ENCODE measurements around the gene CHCHD3. TPM values are rescaled to one million over a fixed set of nuclear protein-coding genes. Genes with fewer than 3 reads are reported as not detected.

CHCHD3 gene
- total RNA-seq, 1 experiment from 2014 or later = 102 TPM

- intact Hi-C loops (cut with micrococcal nuclease; ENCODE audit: unreplicated experiment) = no loop called here
- ChIA-PET POLR2A (no interaction called here), CTCF (no interaction called here)
- Histone ChIP-seq H3K4me3 (ENCODE audit: low read depth, low read length) (no peak overlapping the region), H3K4me1 (no peaks in the 10 kb centered on the region), H3K27me3 (replicated peaks; ENCODE audit: control insufficient read depth, insufficient read depth, low read length) (no peaks in the 10 kb centered on the region), H3K9me3 (no peaks in the 10 kb centered on the region), H3K36me3 (ENCODE audit: control insufficient read depth, insufficient read depth, low read length) (no peaks in the 10 kb centered on the region)
- Mint-ChIP-seq H3K27me3 (ENCODE audit: insufficient read depth, unreplicated experiment) (peaks cover 4% of the 10 kb centered on the region), H3K27ac (ENCODE audit: unreplicated experiment) (no peak overlapping the region), H3K4me3 (ENCODE audit: unreplicated experiment) (no peak overlapping the region), H3K36me3 (ENCODE audit: insufficient read depth, unreplicated experiment) (peaks cover 29% of the 10 kb centered on the region), H3K9me3 (ENCODE audit: unreplicated experiment) (no peaks in the 10 kb centered on the region), H3K4me1 (ENCODE audit: low read depth, unreplicated experiment) (no peaks in the 10 kb centered on the region)
- no peak for TF ChIP-seq CTCF (IDR thresholded peaks at IDR 0.05; ENCODE audit: insufficient read depth in 1 of 2, low read depth in 1 of 2, low read length in 1 of 2, severe bottlenecking in 1 of 2, unreplicated experiment in 1 of 2)
- no peak for DNase-seq
- BruUV-seq (replicated peaks) = no TSS peak
These were observed 304.5 kb downstream of the CHCHD3 start for GRCh38 chr7:132777414-132777813.

GRCh38 chr7:132776048-132776620, 305.8 kb downstream of the CHCHD3 start:
- no TSS peak for BruUV-seq (replicated peaks)
- POLR2A ChIA-PET = no interaction called here
- Histone ChIP-seq H3K36me3 (ENCODE audit: control insufficient read depth, insufficient read depth, low read length) (no peaks in the 10 kb centered on the region), H3K27me3 (replicated peaks; ENCODE audit: control insufficient read depth, insufficient read depth, low read length) (no peaks in the 10 kb centered on the region), H3K4me1 (no peaks in the 10 kb centered on the region), H3K4me3 (ENCODE audit: low read depth, low read length) (no peak overlapping the region), H3K9me3 (no peaks in the 10 kb centered on the region)
- peaks cover 29% of the 10 kb centered on the region for H3K36me3 Mint-ChIP-seq (ENCODE audit: insufficient read depth, unreplicated experiment)
- no peak overlapping the region for H3K4me3 Mint-ChIP-seq (ENCODE audit: unreplicated experiment)
- no peak overlapping the region for H3K27ac Mint-ChIP-seq (ENCODE audit: unreplicated experiment)
- H3K4me1 Mint-ChIP-seq (ENCODE audit: low read depth, unreplicated experiment) = no peaks in the 10 kb centered on the region
- H3K27me3 Mint-ChIP-seq (ENCODE audit: insufficient read depth, unreplicated experiment) = peaks cover 4% of the 10 kb centered on the region
- no peak for DNase-seq
- CTCF ChIA-PET = no interaction called here
- TF ChIP-seq CTCF (IDR thresholded peaks at IDR 0.05; ENCODE audit: insufficient read depth in 1 of 2, low read depth in 1 of 2, low read length in 1 of 2, severe bottlenecking in 1 of 2, unreplicated experiment in 1 of 2) = no peak
- no peaks in the 10 kb centered on the region for H3K9me3 Mint-ChIP-seq (ENCODE audit: unreplicated experiment)
- intact Hi-C loops (cut with micrococcal nuclease; ENCODE audit: unreplicated experiment) = no loop called here

GRCh38 chr7:132773527-132773956, 308.3 kb downstream of the CHCHD3 start:
- Histone ChIP-seq H3K27me3 (replicated peaks; ENCODE audit: control insufficient read depth, insufficient read depth, low read length) (no peaks in the 10 kb centered on the region), H3K4me3 (ENCODE audit: low read depth, low read length) (no peak overlapping the region), H3K36me3 (ENCODE audit: control insufficient read depth, insufficient read depth, low read length) (no peaks in the 10 kb centered on the region), H3K9me3 (no peaks in the 10 kb centered on the region), H3K4me1 (no peaks in the 10 kb centered on the region)
- Mint-ChIP-seq H3K4me3 (ENCODE audit: unreplicated experiment) (no peak overlapping the region), H3K27ac (ENCODE audit: unreplicated experiment) (no peak overlapping the region), H3K27me3 (ENCODE audit: insufficient read depth, unreplicated experiment) (peaks cover 4% of the 10 kb centered on the region), H3K9me3 (ENCODE audit: unreplicated experiment) (peaks cover 13% of the 10 kb centered on the region), H3K4me1 (ENCODE audit: low read depth, unreplicated experiment) (no peaks in the 10 kb centered on the region), H3K36me3 (ENCODE audit: insufficient read depth, unreplicated experiment) (peaks cover 11% of the 10 kb centered on the region)
- ChIA-PET POLR2A (no interaction called here), CTCF (no interaction called here)
- intact Hi-C loops (cut with micrococcal nuclease; ENCODE audit: unreplicated experiment) = no loop called here
- DNase-seq = no peak
- TF ChIP-seq CTCF (IDR thresholded peaks at IDR 0.05; ENCODE audit: insufficient read depth in 1 of 2, low read depth in 1 of 2, low read length in 1 of 2, severe bottlenecking in 1 of 2, unreplicated experiment in 1 of 2) = no peak
- BruUV-seq (replicated peaks) = no TSS peak
